ENCODE measurements around the gene ALDH1B1. TPM values are rescaled to one million over a fixed set of nuclear protein-coding genes. Genes with fewer than 3 reads are reported as not detected.

The ALDH1B1 gene
- total and polyA plus RNA-seq, 2 of the 13 experiments (the other 11 are each of a cell fraction or from before 2014, with no cell fraction given) = 45.1 to 125 TPM

DNA sequence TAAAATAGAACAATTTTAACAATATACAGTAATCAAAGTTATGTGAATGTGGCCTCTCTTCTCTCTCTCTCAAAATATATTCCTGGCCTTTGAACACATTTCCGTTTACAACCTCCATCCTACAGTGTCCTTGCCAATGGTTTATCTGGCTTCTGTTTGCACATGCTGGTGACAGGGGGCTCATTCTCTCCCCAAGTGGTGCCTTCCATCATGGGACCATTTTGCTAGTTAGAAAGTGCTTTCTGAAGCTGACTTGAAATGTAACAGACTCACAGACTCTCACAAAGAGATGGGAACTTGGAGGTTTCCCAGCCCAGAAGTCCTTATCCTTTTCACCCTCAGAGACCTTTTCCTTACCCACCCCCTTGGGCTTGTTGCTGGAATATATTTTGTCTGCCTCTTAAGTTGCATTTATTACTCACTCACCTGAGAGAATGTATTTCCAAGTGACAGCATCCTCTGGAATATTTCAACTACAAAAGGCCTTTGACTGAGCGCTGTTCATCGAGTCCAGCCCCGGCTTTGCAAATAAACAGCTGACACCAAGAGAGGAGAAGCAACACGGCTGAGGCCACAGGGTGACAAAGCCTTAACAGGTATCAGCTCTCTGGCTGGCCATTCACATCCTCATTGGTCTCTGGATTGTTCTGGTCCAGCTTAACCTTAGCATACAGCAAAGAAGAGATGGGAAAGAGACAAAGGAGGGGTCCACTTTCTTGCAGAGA lies 17.5 kb upstream of the ALDH1B1 start (continued):
- TF ChIP-seq, protein P1, sequence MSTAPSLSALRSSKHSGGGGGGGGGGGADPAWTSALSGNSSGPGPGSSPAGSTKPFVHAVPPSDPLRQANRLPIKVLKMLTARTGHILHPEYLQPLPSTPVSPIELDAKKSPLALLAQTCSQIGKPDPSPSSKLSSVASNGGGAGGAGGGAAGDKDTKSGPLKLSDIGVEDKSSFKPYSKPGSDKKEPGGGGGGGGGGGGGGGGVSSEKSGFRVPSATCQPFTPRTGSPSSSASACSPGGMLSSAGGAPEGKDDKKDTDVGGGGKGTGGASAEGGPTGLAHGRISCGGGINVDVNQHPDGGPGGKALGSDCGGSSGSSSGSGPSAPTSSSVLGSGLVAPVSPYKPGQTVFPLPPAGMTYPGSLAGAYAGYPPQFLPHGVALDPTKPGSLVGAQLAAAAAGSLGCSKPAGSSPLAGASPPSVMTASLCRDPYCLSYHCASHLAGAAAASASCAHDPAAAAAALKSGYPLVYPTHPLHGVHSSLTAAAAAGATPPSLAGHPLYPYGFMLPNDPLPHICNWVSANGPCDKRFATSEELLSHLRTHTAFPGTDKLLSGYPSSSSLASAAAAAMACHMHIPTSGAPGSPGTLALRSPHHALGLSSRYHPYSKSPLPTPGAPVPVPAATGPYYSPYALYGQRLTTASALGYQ (CRISPR knock-in tag; IDR thresholded peaks at IDR 0.05) = no peak
- TF ChIP-seq ZNF451 (CRISPR knock-in tag; IDR thresholded peaks at IDR 0.05) = 0 out of 2 replicates have a peak, but pooled peaks have one; percentile 32
- TF ChIP-seq, protein P2, sequence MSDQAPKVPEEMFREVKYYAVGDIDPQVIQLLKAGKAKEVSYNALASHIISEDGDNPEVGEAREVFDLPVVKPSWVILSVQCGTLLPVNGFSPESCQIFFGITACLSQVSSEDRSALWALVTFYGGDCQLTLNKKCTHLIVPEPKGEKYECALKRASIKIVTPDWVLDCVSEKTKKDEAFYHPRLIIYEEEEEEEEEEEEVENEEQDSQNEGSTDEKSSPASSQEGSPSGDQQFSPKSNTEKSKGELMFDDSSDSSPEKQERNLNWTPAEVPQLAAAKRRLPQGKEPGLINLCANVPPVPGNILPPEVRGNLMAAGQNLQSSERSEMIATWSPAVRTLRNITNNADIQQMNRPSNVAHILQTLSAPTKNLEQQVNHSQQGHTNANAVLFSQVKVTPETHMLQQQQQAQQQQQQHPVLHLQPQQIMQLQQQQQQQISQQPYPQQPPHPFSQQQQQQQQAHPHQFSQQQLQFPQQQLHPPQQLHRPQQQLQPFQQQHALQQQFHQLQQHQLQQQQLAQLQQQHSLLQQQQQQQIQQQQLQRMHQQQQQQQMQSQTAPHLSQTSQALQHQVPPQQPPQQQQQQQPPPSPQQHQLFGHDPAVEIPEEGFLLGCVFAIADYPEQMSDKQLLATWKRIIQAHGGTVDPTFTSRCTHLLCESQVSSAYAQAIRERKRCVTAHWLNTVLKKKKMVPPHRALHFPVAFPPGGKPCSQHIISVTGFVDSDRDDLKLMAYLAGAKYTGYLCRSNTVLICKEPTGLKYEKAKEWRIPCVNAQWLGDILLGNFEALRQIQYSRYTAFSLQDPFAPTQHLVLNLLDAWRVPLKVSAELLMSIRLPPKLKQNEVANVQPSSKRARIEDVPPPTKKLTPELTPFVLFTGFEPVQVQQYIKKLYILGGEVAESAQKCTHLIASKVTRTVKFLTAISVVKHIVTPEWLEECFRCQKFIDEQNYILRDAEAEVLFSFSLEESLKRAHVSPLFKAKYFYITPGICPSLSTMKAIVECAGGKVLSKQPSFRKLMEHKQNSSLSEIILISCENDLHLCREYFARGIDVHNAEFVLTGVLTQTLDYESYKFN (CRISPR knock-in tag; conservative IDR thresholded peaks at IDR 0.05) = peak; percentile 55; the same call in 1 of the 2 replicates
- TF ChIP-seq SOX5 (CRISPR knock-in tag; IDR thresholded peaks at IDR 0.05; ENCODE audit: borderline replicate concordance) = 0 out of 2 replicates have a peak, but pooled peaks have one; percentile 34
- TF ChIP-seq, protein P3, sequence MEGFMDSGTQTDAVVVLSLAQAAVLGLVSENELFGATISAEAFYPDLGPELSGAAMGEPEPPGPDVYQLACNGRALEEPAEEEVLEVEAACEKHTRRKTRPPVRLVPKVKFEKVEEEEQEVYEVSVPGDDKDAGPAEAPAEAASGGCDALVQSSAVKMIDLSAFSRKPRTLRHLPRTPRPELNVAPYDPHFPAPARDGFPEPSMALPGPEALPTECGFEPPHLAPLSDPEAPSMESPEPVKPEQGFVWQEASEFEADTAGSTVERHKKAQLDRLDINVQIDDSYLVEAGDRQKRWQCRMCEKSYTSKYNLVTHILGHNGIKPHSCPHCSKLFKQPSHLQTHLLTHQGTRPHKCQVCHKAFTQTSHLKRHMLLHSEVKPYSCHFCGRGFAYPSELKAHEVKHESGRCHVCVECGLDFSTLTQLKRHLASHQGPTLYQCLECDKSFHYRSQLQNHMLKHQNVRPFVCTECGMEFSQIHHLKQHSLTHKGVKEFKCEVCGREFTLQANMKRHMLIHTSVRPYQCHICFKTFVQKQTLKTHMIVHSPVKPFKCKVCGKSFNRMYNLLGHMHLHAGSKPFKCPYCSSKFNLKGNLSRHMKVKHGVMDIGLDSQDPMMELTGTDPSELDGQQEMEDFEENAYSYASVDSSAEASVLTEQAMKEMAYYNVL (CRISPR knock-in tag; IDR thresholded peaks at IDR 0.05; ENCODE audit: borderline replicate concordance) = no peak
- 0 out of 2 replicates have a peak, but pooled peaks have one; percentile 16 for TF ChIP-seq NFIC (IDR thresholded peaks at IDR 0.05; ENCODE audit: low read length)
- TF ChIP-seq EP300 (IDR thresholded peaks at IDR 0.05; ENCODE audit: low read depth in 2 of 2, low read length in 2 of 2) = 0 out of 4 replicates have a peak, but pooled peaks of 1 of the 2 experiments have one; percentile 14
- TF ChIP-seq EP300 (CRISPR knock-in tag; IDR thresholded peaks at IDR 0.05; ENCODE audit: borderline replicate concordance) = no peak
- peak; percentile 35; the same call in 1 of the 2 replicates for TF ChIP-seq KAT8 (CRISPR knock-in tag; IDR thresholded peaks at IDR 0.05)
- no peak for TF ChIP-seq ZNF34 (CRISPR knock-in tag; IDR thresholded peaks at IDR 0.05; ENCODE audit: borderline replicate concordance)
- no peak for TF ChIP-seq ONECUT2 (CRISPR knock-in tag; IDR thresholded peaks at IDR 0.05)
- TF ChIP-seq, protein P4, sequence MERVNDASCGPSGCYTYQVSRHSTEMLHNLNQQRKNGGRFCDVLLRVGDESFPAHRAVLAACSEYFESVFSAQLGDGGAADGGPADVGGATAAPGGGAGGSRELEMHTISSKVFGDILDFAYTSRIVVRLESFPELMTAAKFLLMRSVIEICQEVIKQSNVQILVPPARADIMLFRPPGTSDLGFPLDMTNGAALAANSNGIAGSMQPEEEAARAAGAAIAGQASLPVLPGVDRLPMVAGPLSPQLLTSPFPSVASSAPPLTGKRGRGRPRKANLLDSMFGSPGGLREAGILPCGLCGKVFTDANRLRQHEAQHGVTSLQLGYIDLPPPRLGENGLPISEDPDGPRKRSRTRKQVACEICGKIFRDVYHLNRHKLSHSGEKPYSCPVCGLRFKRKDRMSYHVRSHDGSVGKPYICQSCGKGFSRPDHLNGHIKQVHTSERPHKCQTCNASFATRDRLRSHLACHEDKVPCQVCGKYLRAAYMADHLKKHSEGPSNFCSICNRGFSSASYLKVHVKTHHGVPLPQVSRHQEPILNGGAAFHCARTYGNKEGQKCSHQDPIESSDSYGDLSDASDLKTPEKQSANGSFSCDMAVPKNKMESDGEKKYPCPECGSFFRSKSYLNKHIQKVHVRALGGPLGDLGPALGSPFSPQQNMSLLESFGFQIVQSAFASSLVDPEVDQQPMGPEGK (CRISPR knock-in tag; IDR thresholded peaks at IDR 0.05) = peak; percentile 67
- peak; percentile 76 for TF ChIP-seq TBX2 (CRISPR knock-in tag; IDR thresholded peaks at IDR 0.05; ENCODE audit: borderline replicate concordance)
- 0 out of 2 replicates have a peak, but pooled peaks have one; percentile 6 for TF ChIP-seq ZNF7 (CRISPR knock-in tag; IDR thresholded peaks at IDR 0.05)
- no peak for TF ChIP-seq ZNF274 (CRISPR knock-in tag; IDR thresholded peaks at IDR 0.05)
- no peak for TF ChIP-seq TMF1 (CRISPR knock-in tag; IDR thresholded peaks at IDR 0.05; ENCODE audit: low read depth)
- TF ChIP-seq ZNF556 (CRISPR knock-in tag; IDR thresholded peaks at IDR 0.05; ENCODE audit: borderline replicate concordance) = 0 out of 2 replicates have a peak, but pooled peaks have one; percentile 39

Measured in HepG2 (cell line).